ENCODE measurements around the gene SLC35B4. TPM values are rescaled to one million over a fixed set of nuclear protein-coding genes. Genes with fewer than 3 reads are reported as not detected.

The SLC35B4 gene, protein sequence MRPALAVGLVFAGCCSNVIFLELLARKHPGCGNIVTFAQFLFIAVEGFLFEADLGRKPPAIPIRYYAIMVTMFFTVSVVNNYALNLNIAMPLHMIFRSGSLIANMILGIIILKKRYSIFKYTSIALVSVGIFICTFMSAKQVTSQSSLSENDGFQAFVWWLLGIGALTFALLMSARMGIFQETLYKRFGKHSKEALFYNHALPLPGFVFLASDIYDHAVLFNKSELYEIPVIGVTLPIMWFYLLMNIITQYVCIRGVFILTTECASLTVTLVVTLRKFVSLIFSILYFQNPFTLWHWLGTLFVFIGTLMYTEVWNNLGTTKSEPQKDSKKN
- total RNA-seq: 12.7 TPM

DNA sequence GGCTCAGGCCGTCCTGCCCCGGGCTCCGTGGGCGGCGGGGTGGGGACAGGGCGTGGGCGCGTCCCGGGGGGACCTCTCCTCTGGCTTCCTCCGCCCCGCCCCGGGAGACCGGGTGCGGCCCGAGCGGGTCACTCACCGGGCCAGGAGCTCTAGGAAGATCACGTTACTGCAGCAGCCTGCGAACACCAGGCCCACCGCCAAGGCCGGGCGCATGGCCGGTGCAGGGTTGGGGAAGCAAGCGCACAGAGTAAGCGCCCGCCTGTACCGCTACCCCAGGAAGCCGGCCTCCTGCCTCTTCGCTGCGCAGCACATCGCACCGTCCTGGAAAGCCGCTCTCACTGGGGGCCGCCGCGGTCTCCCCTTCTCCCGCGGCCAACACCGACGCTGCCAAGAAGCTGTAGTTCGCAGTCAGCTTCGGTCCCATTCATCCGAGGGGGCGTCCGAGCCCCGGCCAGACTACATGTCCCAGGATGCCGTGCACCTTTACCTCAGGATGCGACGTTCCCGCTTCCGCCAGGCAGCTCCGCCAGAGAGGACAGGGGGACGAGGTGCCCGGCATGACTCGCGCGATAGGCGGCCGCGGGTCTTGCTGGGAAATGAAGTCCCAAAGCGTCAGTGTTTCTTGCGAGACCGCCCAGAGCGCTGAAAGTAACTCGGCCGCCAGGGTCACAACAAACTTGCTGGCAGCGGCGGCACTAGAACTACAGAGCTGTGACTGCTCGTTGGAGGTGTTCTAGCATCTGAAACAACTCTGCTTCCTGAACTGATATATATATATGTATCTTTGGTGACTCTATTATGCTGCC lies at the start of gene SLC35B4:
TSS of gene SLC35B4 (minus strand) at position 392 of the 806 bp plus-strand sequence. CDS start at position 213, 179 bp downstream.
- DNase-seq (ENCODE audit: low read depth in 2 of 3, low spot score in 2 of 3): peak; percentile 82 to 97 (median 95)

DNA sequence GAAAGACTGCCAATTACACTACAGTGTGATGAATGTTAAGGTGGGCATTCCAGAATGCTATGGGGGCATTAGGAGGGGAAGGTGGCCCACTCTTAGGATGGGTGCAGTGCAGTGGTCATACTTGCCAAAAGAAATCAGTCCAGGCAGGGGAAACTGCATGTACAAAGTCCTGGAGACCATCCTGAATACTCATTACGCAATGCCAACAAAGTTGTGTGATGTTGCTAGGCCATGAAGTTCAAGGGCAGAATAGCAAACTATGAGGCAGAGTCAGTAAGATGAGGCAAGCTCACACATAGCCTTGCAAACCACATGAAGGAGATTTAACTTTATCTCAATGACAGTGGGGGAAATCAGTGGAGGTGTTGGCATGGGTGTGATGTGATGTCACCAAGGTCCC lies 49.8 kb upstream of the SLC35B4 start:
- DNase-seq (ENCODE audit: low read depth in 2 of 3, low spot score in 2 of 3): no peak

DNA sequence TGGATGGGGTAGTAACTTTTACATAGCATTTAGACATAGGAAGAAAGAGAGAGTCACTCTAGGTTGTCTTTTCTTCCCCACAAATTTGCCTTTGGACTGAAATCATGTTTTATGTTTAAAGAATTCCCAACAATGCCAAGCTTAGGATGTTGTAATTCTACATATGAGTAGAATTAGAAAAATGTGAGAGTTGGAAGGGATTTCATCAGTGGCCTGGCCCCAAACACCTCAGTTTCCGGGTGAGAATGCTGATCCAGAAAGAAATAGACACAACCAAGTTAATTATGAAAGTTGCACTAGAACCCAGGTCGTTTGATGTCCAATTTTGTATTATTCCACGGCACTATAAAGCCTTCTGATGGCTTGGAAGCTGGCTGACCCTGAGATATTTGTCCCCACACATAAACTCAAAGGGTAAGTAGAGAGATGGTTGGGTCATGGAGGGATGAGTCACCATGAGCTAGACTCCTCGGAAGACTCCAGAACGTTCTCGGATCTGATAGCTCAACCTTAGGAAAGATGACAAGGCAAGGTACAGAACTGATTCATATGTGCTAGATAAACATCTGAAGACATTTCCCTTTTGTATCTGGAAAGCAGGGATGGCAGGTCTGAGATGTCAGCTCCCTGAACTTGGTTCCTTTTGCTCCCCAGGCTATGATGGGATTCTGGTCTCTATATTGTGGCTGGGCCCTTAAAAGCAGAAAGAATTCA lies 48.8 kb upstream of the SLC35B4 start:
- no peak for DNase-seq (ENCODE audit: low read depth in 2 of 3, low spot score in 2 of 3)

DNA sequence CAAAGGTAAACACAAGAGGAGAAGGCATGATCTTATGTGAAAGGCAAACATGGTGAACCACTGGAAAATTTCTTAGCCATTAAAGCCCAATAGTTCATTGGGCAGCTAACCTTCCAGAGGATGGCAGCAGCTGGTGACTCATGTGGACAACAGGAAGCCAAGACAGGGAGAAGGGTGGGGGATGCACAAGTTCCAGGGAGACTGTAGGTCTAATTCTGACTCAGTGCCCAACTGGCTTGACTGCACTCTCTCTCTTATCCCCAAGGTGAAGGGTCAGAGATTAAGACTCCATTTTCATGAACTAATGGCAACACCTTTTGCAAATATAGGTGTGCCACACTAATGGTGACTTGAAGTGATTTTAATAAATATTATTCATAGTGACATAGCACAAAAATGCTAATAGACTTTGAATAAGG lies 47.9 kb upstream of the SLC35B4 start:
- no peak for DNase-seq (ENCODE audit: low read depth in 2 of 3, low spot score in 2 of 3)

DNA sequence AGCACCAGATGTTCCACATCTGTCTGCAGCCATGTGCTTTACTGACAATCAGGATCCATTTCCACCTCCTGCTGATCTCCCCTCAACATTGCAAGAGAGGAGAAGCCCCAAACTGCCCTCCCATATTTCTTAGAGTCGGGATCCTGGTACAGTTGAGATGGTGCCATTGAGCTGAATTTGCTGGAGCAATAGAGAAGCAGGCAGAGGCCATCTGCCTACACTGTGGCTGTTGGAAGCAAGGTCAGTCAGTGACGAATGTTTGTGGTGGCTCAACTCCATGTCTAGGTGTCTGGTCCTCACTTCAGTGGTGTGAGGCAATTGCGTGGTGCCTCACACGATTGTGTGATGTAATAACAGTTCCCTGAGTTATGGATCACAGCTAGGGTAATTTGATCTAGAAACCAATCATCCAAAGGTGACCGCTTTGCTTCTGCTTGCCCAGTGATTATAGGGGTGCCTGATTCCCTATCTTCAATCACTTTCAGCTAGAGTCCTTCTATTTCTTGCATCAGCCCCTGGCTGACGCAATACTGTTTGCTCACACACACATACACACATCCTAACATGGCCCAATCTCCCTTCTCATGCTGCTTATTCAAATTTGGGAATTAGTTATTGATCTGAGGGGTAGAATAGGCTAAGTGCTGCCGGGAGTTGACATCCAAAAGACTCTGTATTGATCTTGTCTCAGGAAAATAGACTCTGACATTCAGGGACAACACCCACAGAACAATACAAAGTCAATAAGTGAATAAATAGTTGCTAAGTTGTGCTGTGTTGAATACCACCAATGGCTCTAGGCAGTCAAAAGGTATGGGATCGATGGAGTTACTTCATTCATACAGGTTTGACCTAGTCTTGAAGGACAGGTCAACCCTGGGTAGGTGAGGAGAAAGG lies 46.1 kb upstream of the SLC35B4 start:
- DNase-seq (ENCODE audit: low read depth in 2 of 3, low spot score in 2 of 3): no peak

DNA sequence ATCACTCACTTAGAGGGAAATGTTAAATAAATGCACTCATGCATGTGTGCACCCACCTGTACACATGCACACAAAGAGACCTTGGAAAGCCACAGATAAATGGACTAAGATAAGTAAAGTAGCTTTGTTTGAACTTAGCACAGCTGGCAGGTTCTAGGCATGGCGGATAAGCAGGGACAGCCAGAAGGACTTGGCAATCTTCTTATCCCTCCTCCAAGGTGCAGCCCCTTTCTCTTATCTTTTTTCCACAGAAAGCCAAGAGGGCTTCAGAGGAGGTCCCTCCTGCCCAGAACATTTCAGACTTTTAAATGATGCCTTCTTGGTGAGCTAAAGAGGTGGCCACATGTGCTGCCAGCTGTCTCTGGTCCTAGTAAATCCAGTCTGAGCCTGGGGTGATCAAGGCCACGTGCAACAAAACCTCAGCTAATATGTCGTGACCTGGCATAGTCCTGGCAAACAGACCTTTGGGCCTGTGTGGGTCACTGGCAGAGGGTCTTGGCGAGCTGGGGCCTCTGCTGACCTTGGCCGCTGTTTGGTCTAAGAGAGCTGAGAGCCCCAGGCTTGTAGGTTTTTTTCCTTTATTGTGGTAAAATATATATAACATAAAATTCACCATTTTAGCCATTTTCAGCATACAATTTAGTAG lies 43.2 kb upstream of the SLC35B4 start:
- DNase-seq (ENCODE audit: low read depth in 2 of 3, low spot score in 2 of 3): no peak

DNA sequence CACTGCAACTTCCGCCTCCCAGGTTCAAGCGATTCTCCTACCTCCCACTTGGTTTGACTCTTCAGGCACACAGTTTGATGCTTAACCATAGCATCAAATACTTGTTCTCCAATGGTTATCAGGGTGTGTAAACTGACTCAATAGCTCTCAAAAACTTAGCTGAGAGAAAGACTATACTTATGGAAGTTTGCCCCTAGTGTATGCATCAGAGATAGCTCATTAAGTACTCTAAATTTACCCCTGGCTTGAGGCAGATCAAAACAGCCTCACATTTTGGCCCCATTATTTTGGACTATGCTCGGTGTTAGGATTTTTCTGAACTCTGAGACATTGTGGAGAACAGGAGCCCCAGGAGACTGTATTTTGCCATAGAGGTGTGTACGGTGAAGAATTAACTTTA lies 40.8 kb upstream of the SLC35B4 start:
- DNase-seq (ENCODE audit: low read depth in 2 of 3, low spot score in 2 of 3): no peak

DNA sequence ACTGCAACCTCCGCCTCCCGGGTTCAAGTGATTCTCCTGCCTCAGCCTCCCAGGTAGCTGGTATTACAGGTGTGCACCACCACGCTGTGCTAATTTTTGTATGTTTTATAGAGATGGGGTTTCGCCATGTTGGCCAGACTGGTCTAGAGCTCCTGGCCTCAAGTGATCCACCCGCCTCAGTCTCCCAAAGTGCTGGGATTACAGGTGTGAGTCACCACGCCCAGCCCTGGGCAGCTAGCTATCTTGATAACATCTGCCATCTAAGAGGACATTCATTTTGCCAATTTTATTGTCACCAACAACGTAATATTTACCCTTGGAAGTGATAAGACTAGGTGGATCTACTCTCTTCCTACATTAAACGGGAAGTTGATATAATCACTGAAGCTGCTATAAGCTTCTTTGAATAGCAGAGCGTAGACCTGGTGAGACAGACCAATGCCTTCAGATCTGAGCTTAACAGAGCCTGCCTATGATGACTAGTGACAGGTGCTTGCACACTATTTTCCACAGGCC lies 39.7 kb upstream of the SLC35B4 start:
- DNase-seq (ENCODE audit: low read depth in 2 of 3, low spot score in 2 of 3): no peak

DNA sequence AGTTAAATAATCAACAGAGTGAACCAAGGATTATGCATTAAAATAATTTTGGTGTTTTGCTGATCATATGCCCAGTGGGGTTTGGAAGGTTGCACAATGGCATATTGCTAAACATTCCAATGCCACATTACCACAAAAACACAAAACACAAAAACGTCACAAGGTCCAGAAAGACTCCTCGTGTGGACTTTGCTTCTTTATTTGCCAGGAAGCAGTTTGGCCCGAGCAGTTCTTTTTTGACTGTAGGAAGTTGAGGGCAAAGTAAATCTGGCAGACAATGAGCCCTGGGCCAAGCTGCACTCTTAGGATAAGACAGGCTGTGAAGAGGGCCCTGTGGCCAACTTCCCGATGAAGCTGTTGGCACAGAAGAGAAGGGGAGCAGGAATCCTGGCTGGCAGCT lies 39.2 kb upstream of the SLC35B4 start:
- no peak for DNase-seq (ENCODE audit: low read depth in 2 of 3, low spot score in 2 of 3)

DNA sequence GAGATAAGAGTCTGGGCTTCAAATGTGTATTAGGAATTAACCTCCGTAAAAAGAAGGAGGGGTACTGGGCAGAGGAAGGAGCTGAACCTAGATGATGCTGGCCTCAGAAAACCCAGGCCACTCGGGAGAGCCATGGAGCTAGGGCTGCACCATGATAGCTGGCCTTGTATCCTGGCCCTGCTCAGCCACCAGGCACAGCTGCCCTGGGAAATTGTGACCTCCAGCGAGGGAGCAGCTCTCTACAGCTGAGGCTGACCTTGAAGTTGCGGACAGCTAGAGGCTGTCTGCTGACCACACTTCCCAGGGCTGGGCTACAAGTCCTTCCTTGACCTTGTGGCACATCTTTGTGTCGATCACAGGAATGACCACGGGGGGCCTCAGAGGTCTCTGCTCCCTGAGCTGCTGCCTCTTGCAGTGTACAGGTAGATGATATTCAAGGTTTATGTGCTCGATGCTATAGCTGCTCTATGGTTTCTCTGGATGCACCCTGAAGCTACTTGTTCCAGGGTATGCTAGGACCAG lies 38.3 kb upstream of the SLC35B4 start:
- DNase-seq (ENCODE audit: low read depth in 2 of 3, low spot score in 2 of 3): no peak

DNA sequence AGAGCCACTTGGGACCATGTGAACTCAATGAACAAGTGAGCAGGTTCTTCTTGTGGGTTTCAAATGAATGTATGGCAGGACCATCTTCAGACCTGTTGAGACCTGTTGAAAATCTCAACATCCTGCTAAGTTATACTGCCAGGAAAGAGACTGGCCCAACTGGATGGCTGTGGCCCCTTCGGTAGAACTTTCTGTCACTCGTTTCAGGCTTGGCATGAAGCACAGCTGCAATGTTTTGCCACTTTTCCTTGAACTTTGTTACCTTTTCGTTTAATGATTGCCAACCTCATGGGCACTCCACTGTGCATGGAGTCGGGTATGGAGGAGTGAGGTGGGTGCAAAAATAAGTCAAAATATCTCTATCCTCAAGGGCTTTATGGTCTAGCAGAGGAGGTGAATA lies 36.7 kb upstream of the SLC35B4 start:
- DNase-seq (ENCODE audit: low read depth in 2 of 3, low spot score in 2 of 3): no peak

DNA sequence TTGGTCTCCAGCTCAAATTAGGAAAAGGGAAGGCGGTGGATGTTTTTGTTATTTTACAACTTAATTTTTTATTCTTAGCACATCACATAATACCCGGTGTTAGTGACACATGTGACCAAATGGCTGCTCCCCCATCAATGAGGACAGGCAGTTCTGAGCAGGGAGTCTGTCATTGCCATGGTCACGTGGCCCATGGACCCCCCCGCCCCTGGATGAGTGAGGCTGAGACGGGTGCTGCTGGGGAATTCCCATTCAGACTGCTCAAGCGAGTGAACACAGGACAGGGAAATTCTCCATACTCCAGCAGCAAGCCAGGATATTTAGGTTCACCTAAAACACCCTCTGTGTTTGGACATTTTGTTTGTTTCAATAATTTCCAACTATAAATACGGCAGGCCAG lies 34.7 kb upstream of the SLC35B4 start:
- DNase-seq (ENCODE audit: low read depth in 2 of 3, low spot score in 2 of 3): no peak

DNA sequence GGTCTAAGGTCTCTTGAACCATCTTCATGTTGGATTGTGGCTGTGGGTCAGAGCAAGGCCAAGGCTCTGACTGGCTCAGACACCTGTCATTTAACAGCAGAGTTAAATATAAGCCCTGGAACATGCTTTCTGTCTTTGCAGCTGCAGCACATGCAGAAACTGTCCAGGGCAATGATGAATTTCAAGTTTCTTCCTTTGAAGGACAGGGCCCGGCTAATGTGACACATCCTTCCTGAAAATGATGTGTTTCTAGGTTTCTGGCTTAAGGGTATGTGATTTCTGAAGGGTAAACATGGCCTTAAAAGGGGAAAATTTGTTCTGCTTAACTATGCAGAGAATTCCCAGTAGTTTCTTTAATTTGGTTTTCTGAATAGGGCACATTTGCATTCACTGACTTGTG lies 34.0 kb upstream of the SLC35B4 start:
- DNase-seq (ENCODE audit: low read depth in 2 of 3, low spot score in 2 of 3): no peak

DNA sequence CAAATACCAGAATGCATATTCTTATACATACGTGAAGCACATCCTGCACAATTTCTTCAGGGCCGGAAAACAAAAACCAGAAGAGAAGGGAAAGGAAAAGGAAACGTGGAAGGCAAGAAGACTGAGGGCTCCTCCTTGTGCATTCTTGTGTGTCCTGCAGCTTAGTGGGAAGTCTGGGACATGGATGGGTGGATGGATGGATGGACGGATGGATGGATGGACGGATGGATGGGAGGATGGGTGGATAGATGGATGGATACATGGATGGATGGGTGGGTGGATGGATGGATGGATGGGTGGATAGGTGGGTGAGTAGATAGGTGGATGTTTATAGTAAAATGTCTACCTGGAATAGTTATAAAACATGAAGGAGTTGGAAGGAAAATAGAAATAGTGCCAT lies 30.8 kb upstream of the SLC35B4 start:
- no peak for DNase-seq (ENCODE audit: low read depth in 2 of 3, low spot score in 2 of 3)

DNA sequence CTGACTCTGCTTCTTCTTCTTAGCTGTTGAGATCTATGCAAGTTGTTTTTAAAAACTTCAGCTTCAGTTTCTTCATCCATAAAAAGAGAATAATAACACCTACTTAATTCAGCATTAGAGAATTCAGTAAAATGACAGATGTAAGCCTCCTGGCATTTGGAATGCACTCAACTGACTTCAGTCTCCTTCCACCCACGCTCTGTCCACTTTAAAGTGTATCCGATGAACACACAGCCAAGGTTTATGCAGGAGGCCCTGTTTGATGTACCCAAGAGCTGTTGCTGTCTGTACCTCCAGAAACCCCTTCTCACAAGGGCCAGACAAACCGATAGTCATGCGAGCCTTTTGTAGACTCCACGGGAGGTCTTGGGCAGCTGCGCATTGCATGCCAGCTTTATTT lies 27.1 kb upstream of the SLC35B4 start:
- DNase-seq (ENCODE audit: low read depth in 2 of 3, low spot score in 2 of 3): no peak

DNA sequence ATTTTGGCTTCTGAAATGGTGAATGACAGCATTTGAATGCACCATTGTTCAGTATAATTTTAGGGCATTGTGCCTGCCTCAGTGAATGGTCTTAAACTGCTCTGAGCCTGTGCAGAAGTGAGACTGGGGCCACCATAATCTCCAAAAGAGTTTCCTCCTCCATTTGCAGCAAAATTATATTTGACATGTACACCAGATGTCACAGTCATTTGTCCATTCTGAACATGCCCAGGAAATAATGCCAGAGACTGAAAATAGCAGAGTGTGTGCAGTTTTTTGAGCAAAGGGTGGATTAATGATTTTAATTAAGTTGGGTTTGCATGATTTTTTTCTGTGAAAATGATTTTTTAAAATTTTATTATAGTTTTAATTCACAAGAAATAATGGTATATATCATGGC lies 26.4 kb upstream of the SLC35B4 start:
- no peak for DNase-seq (ENCODE audit: low read depth in 2 of 3, low spot score in 2 of 3)

DNA sequence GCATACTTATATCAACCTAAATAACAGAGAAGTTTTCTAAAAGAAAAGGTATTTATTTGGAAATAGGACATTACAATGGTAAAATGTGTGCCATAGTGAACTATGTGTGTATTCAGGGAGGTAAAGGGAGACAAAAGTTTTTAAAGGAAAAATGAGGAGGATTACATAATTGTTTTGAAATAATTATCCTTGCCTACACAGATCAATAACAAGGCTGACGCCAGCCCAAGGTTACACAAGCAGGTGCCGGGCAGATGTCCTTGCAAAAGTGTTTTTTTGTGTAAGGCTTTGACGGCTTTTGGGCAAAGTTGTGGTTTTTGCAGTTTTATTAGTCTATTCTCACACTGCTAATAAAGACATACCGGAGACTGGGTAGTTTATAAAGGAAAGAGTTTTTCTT lies 22.7 kb upstream of the SLC35B4 start:
- no peak for DNase-seq (ENCODE audit: low read depth in 2 of 3, low spot score in 2 of 3)

DNA sequence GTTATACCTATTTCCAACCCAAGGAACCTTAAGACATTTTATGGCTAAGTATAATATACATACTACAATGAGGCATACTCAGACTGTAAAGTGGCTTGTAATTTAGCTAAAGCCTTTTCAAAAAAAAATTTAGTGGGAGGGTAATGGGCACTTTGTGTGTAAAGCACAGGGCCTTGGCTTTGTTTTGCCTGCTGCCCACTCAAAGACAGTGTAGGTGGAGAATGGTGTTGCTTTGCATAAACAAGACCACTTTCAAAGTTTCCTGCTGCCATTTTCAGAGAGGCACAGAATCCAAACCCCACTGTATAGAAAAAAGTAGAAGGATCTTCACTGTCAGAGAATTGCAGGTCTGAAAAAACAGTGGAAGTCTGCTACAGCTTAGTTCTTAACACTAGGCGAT lies 21.2 kb upstream of the SLC35B4 start:
- DNase-seq (ENCODE audit: low read depth in 2 of 3, low spot score in 2 of 3): no peak

DNA sequence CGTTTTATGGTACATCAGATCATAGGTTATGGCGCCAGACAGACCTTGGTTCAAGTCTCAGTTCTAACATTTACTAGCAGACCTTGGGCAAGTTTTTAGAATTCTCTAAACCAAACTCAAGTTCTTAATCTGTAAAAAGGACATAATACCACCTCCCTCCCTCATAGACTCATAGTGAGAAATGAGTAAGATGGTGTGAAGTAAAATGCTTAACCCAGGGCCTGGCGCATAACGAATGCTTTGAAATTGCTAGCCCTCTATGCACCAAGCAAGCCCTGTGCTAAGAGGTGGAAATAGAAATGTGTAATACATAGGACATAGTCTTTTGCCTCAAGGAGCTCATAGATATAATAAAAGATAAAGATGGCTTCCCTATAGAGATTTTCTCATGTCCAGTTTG lies 17.7 kb upstream of the SLC35B4 start:
- DNase-seq (ENCODE audit: low read depth in 2 of 3, low spot score in 2 of 3): no peak

DNA sequence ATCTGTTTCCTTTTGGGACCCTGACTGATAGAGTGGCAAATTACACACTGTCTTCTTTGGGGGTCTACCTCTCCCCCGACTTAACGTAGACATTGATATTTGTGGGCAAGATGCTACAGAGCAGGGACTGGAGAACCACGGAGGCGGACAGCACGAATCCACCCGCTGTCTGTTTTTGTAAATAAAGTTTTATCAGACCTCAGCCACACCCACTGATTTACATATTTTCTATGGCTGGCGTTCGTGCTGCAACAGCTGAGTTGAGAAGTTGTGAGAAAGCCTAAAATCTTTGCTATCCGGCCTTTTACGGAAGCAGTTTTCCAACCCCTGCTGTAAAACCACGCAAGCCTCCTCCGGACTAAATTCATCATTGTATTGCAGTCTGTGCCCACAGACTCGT lies 17.2 kb upstream of the SLC35B4 start:
- DNase-seq (ENCODE audit: low read depth in 2 of 3, low spot score in 2 of 3): no peak

All from hematopoietic multipotent progenitor cell (in vitro differentiated cells).